Stomach (tissue), 4 donors: ENCODE data around the gene NCEH1.

ENCODE experiments used
- CTCF ChIP-seq, 7 experiments: fragments of 450-650 bp in 4 of 7; fragments of 200-600 bp in 3 of 7; sonication (generic) in 3 of 7; IDR thresholded peaks; one replicate each; pipeline ENCODE4 v1.5.1; 2016 to 2019; ENCODE audit warnings: antibody characterized with exemption in 7 of 7, control low read depth in 2 of 7, mild to moderate bottlenecking in 1 of 7
- EP300 ChIP-seq: sonication (generic); formaldehyde crosslinking; IDR thresholded peaks from one replicate; pipeline ENCODE4 v1.6.1; 2017; ENCODE audit warnings: antibody characterized with exemption
- POLR2A ChIP-seq, 4 donors: fragments of 450-650 bp; IDR thresholded peaks; one replicate each; pipeline ENCODE4 v1.6.1; 2016; ENCODE audit warnings: antibody characterized with exemption in 4 of 4, control low read depth in 2 of 4, mild to moderate bottlenecking in 1 of 4, moderate library complexity in 1 of 4
- POLR2AphosphoS5 ChIP-seq, 3 donors: sonication (generic); formaldehyde crosslinking; IDR thresholded peaks; one replicate each; pipeline ENCODE4 v1.6.1; 2016; ENCODE audit warnings: antibody characterized with exemption in 3 of 3

GRCh38 chr3:172707967-172708366, 2.9 kb downstream of the NCEH1 start:
- TF ChIP-seq POLR2A (IDR thresholded peaks at IDR 0.05) (no peak), CTCF (IDR thresholded peaks at IDR 0.05) (no peak), POLR2AphosphoS5 (IDR thresholded peaks at IDR 0.05) (no peak), EP300 (no peak)
